Fibroblast of gingiva (primary cell): Measurements from ENCODE around the gene INSR.
"Not testable (repeated sequence)": the region's sequence is repeated elsewhere in the genome, so short reads cannot be mapped to it uniquely, and the experiment has no call there.

Source experiments
- DNase-seq: peaks from one replicate; pipeline ENCODE4 v3.0.0-alpha.2; 2011; ENCODE audit warnings: low read depth

INSR gene

DNA sequence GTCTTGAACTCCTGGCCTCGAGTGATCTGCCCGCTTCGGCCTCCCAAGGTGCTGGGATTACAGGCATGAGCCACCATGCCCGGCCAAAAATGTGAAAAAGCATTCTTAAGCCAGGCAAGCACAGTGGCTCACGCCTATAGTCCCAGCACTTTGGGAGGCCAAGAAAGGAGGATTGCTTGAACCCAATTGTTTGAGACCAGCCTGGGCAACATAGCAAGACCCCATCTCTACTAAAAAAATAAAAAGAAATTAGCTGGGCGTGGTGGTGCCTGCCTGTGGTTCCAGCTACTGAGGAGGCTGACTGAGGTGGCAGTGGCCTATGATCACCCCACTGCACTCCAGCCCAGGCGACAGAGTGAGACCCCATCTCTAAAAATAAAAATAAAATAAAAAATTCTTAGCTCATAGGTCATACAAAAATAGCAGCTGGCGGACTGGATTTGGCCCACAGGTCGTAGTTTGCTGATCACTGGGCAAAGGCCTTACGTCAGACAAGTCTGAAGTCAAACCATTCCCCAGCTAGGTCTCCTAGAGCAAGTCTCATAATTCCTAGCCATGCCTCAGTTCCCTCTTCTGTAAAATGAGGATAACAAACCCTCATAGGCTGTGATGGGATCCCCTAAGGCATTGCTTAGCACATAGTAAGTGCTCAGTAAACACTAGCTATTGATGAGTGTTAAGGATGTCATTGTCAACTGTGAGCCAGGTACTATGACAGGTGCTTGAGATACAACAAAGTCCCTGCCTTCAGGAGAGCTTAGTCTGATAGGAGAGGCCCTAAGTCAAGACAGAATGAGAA lies 36.0 kb downstream of the INSR start:
- DNase-seq = no peak

- DNase-seq = no peak
Observed at GRCh38 chr19:7257148-7258040, 36.8 kb downstream of the INSR start.

DNA sequence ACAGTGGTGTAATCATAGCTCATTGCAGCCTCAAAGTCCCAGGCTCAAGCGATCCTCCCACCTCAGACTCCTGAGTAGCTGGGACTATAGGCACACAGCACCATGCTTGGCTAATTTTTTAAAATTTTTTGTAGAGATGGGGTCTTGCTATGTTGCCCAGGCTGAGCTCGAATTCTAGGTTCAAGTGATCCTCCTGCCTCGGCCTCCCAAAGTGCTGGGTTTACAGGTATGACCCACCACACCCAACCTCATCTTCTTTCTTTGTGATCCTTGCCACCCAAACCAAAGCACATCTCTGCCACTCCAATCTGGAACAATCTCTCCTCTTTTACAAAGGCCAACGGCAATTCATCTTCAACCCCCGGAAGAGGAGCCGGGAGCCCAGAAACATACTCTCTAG lies 38.6 kb downstream of the INSR start:
- DNase-seq = no peak

DNA sequence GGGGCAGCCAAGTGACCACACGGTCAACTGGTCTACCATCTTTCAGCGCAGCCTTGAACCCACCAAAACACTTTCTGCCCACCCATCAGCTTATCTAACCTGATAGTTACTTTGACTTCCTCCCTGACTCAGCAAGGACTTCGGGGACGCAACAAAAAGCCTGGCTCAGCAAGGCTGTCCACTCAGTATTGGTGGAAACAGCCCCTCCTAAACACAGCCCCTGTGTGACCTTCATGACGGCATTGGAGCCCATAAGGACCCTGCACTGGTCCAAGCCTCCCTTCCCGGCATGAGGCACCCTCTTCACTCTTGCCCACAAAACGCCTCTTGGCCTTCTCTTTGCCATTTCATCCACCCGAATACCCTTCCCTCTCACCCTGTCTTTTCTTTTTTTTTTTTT lies 39.1 kb downstream of the INSR start:
- DNase-seq = no peak

- no peak for DNase-seq
Observed at GRCh38 chr19:7254590-7254989, 39.6 kb downstream of the INSR start.

- no peak for DNase-seq
Observed at GRCh38 chr19:7252364-7252763, 41.9 kb downstream of the INSR start.

- no peak for DNase-seq
Observed at GRCh38 chr19:7251494-7251893, 42.7 kb downstream of the INSR start.

- DNase-seq = peak; percentile 5
Observed at GRCh38 chr19:7250951-7251350, 43.3 kb downstream of the INSR start.

GRCh38 chr19:7250057-7250596 lies 44.1 kb downstream of the INSR start:
- no peak for DNase-seq

- no peak for DNase-seq
Observed at GRCh38 chr19:7247155-7247554, 47.1 kb downstream of the INSR start.

- DNase-seq = no peak
Observed at GRCh38 chr19:7246601-7247000, 47.6 kb downstream of the INSR start.

- peak; percentile 71 for DNase-seq
Observed at GRCh38 chr19:7242601-7243258, 51.5 kb downstream of the INSR start.

DNA sequence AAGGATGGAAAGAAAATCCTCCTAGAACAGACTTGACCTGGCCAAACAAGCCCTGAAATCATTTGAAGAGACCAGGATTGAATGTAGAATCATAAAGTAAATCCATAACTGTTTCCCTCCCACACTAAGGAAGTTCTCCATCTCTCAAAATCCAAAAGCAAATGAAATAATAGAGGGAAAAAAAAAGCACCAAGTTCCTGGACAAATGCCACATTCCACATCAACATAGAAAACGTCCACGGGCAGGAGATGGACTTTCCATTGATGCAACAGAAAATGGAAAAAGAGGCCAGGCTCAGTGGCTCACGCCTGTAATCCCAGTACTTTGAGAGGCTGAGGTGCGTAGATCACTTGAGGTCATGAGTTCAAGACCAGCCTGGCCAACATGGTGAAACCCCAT lies 56.2 kb downstream of the INSR start:
- no peak for DNase-seq

DNA sequence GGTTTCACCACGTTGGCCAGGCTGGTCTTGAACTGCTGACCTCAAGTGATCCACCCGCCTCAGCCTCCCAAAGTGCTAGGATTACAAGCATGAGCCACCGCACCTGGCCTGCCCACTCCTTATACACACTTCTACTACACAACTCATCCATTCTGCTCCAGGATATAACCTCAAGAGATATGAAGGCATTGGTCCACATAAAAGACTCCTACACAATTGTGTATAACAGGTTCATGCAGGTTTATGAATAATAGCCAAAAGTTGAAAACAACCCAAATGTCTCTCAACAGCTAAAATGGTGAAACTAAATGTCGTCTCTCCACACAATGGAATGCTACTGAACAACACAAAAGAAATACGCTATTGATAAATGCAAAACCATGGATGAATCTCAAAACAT lies 58.1 kb downstream of the INSR start:
- no peak for DNase-seq

DNA sequence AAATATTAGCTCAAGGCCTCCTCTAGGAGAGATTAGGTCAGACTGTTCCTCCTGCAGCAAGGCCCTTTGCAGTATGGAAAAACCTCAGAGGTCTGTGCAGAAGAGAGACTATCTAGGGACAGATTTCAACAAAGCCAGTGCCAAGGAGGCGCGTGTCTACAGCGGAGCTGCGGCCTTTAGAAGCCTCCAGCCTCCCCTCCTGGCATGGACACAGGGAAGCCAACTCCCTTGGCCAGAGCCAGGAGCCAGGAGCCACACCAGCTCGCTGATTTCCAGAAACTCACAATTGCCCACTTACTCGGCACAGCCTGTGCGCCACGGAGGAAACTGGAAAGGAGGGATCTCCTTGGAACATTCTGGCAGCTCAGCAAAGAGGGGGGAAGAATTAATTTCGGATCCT lies 63.4 kb downstream of the INSR start:
- DNase-seq = no peak

DNA sequence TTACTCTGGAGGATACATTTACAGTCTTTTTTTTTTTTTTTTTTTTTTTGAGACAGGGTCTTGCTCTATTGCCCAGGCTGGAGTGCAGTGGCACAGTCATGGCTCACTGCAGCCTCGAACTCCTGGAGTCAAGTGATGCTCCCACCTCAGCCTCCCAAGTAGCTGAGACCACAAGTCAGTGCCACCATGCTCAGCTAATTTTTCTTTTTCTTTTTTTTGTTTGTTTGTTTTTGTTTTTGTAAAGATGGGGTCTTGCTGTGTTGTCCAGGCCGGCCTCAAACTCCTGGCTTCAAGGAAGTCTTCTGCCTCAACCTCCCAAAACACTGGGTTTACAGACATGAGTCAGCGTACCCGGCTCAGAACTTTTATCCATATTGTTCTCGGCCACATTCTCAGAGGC lies 64.5 kb downstream of the INSR start:
- no peak for DNase-seq

DNA sequence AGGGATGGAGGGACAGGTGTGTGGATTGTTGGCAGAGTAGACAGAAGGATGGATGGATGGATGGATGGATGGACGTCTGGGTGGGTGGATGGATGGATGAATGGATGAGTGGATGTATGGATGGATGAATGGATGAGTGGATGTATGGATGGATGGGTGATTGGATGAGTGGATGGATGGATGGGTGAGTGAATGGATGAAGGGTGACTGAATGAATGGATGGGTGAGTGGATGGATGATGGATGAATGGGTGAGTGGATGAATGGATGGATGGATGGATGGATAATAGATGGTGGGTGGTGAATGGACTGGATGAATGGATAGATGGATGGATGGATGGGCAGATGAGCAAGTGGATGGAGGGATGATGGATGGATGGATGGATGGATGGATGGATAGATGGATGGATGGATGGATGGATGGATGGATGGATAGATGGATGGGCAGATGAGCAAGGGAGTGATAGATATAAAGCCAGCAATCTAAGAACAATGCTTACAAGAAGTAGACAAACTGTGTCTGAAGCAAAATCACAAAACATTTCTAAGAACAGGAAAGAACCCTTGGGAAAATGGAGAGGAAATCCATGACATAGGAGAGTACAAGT lies 65.2 kb downstream of the INSR start:
- DNase-seq = no peak

DNA sequence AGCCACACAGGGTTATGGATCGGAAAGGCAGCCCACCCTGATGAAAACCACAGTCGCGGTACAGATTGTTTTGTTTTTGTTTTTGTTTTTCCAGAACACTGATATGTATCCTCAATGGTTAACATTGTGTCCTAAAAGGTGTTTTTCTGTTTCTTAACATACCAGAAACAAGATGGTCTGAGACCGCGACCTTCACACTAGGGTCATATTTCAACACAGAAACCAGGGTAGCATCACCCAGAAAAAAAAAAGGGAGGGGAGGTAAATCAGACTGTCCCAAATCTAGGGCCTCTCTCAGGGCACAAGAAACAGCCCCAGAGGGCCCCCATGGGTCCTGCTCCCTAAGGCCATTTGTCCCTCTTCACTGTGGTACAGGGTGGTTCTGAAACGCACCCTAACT lies 66.5 kb downstream of the INSR start:
- no peak for DNase-seq

DNA sequence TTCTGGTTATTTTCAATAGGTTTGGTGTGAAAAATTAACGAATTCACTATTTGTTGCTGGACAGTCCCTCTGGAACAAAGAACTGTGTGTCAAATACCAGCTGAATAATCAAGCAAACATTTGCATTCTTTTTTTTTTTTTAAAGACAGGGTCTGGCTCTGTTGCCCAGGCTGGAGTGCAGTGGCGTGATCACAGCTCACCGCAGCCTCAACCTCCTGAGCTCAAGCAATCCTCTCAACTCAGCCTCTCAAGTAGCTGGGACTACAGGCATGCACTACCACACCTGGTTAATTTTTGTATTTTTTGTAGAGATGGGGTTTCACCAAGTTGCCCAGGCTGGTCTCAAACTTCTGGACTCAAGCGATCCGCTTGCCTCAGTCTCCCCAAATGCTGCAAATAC lies 67.1 kb downstream of the INSR start:
- not testable (repeated sequence) for DNase-seq

DNA sequence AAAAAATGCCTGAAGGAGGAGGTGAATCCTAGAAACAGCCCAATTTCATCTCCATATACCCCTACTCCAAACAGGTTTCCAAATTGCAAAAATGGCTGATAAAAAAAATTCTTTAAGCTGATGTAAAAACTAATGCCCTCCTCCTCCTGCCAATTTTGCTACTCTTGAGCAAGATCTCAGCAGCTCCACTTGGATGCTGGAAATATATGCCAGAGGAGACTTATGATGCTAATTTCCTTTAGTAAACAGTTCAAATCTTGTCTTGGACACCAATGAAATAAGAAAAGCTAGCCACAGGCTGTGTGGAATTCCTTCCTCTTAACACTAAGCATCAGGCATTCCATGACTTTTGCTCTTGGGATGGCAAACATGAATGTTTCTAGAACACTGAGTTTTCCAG lies 67.5 kb downstream of the INSR start:
- DNase-seq = peak; percentile 32

GRCh38 chr19:7225741-7226140 lies 68.5 kb downstream of the INSR start:
- no peak for DNase-seq

GRCh38 chr19:7224995-7225394 lies 69.2 kb downstream of the INSR start:
- DNase-seq = no peak
